Upper lobe of left lung (tissue), 6 donors: ENCODE data around the gene CLASP1. TPM values are rescaled to one million over a fixed set of nuclear protein-coding genes. Genes with fewer than 3 reads are reported as not detected.

Experiments used
- ATAC-seq, 2 donors: fragments of 200-7000 bp; cut with Tn5 transposase; one replicate each; pipeline ENCODE4 v1.9.1; 2022; ENCODE audit warnings: mild to moderate bottlenecking in 2 of 2, moderate library complexity in 2 of 2; ENCODE audit not compliant: low FRiP score in 2 of 2
- DNase-seq, 2 donors: peaks; one replicate each; pipeline ENCODE4 v3.0.0-alpha.2; 2019 to 2020
- H3K27ac ChIP-seq, 4 donors: fragments of 200-600 bp; sonication (generic); one replicate each; pipeline ENCODE4 v1.5.1; 2016 to 2019
- H3K27me3 ChIP-seq, 4 donors: fragments of 200-600 bp; sonication (generic); one replicate each; pipeline ENCODE4 v1.5.1; 2017 to 2019
- H3K36me3 ChIP-seq, 4 donors: fragments of 200-600 bp; sonication (generic); one replicate each; pipeline ENCODE4 v1.5.1; 2016 to 2019
- H3K4me1 ChIP-seq, 4 donors: fragments of 200-600 bp; sonication (generic); one replicate each; pipeline ENCODE4 v1.5.1; 2018 to 2019
- H3K4me3 ChIP-seq, 4 donors: fragments of 200-600 bp; sonication (generic); one replicate each; pipeline ENCODE4 v1.5.1; 2017 to 2019; ENCODE audit warnings: mild to moderate bottlenecking in 2 of 4, moderate library complexity in 1 of 4
- H3K9me3 ChIP-seq, 4 donors: fragments of 200-600 bp; sonication (generic); one replicate each; pipeline ENCODE4 v1.5.1; 2018 to 2019
- EP300 ChIP-seq, 4 donors: sonication (generic); formaldehyde crosslinking; IDR thresholded peaks; one replicate each; pipeline ENCODE4 v1.5.1; 2017; ENCODE audit warnings: antibody characterized with exemption in 4 of 4, control low read depth in 2 of 4
- POLR2A ChIP-seq, 4 donors: fragments of 450-650 bp; IDR thresholded peaks; one replicate each; pipeline ENCODE4 v1.5.1; 2016 to 2017; ENCODE audit warnings: antibody characterized with exemption in 4 of 4, mild to moderate bottlenecking in 2 of 4
- POLR2AphosphoS5 ChIP-seq, 2 donors: sonication (generic); formaldehyde crosslinking; IDR thresholded peaks; one replicate each; pipeline ENCODE4 v1.5.1; 2017; ENCODE audit warnings: antibody characterized with exemption in 2 of 2
- WGBS, 2 donors: methylation state at CpG; one replicate each; pipeline ENCODE4 v1.1.5; 2017 to 2018; 5-methylcytosine and 5-hydroxymethylcytosine counted together
- total RNA-seq, 6 donors: library from RNA; depleted of rRNA in 4 of 6; stranded (reverse); fragments of >200 nt in 4 of 6; gene quantifications; one replicate each; pipeline versions ENCODE4 v1.1.0 to v1.2.1, GENCODE V29; 2016 to 2021
- TF ChIP-seq, protein P1 (sequence below), 6 experiments: fragments of 450-650 bp in 4 of 6; fragments of 200-600 bp in 2 of 6; sonication (generic) in 2 of 6; IDR thresholded peaks; one replicate each; pipeline ENCODE4 v1.5.1; 2016 to 2019; ENCODE audit warnings: antibody characterized with exemption in 6 of 6
- donor health status: DM: no; HTN: no; CAD: no; lungs with moderate emphysema.
- donor health status: DM: no; HTN: yes; CAD: no; lungs with severe emphysema.

CLASP1 gene
- total RNA-seq, 6 donors from 2014 or later: 36.3 to 95.3 (median 46.8) TPM

DNA sequence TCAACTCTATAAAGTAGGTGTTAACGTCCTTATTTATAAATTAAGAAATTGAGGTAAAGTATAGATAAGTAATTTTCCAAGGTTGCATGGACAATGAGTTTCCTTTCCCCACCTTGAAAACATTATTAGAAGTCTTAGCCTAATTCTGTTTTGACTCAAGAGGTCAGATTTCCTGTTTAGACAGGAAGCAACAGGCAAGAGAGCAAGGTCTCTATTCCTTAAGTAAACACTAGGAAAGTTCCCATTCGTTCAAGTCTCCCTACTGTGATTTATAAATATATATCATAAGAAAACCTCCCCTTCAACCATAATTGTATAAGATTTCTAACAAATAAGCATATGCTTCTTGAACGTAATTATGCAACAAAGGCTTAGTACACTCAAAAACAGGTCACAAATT is 40.3 kb downstream of the CLASP1 start:
- 49 to 60% methylated on average over 3 of the region's 3 CpGs for WGBS, 2 donors

DNA sequence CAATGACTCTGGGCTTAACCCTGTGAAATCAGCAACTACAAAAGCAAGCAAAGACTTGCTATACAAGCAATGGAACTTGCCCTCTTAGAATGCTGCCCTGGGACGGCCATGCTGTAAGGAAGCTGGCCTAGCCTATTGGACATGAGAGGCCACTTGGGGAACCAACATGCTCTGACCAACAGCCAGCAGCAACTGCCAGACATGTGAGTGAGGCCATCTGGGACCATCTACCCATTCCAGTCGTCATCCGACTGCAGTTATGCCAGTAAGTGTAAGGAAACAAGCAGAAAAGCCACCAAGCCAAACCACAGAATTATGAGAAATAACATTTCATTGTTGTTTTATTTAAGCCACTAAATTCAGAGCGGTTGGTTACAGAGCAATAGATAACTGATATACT is 40.9 kb downstream of the CLASP1 start:
- WGBS, 2 donors: 73 to 77% methylated on average over 4 of the region's 4 CpGs
- ATAC-seq: no peak
- Histone ChIP-seq H3K9me3 (peaks cover 0 to 9% (median 2%) of the 10 kb centered on the region in 4 donors), H3K4me3 (no peak overlapping the region), H3K4me1 (peaks cover 14 to 29% (median 23%) of the 10 kb centered on the region in 4 donors), H3K36me3 (peaks cover 0 to 12% (median 7%) of the 10 kb centered on the region in 4 donors), H3K27ac (no peak overlapping the region), H3K27me3 (no peaks in the 10 kb centered on the region)
- DNase-seq: no peak
- TF ChIP-seq, protein P1, sequence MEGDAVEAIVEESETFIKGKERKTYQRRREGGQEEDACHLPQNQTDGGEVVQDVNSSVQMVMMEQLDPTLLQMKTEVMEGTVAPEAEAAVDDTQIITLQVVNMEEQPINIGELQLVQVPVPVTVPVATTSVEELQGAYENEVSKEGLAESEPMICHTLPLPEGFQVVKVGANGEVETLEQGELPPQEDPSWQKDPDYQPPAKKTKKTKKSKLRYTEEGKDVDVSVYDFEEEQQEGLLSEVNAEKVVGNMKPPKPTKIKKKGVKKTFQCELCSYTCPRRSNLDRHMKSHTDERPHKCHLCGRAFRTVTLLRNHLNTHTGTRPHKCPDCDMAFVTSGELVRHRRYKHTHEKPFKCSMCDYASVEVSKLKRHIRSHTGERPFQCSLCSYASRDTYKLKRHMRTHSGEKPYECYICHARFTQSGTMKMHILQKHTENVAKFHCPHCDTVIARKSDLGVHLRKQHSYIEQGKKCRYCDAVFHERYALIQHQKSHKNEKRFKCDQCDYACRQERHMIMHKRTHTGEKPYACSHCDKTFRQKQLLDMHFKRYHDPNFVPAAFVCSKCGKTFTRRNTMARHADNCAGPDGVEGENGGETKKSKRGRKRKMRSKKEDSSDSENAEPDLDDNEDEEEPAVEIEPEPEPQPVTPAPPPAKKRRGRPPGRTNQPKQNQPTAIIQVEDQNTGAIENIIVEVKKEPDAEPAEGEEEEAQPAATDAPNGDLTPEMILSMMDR (IDR thresholded peaks at IDR 0.05): no peak
- no peak for TF ChIP-seq POLR2A (IDR thresholded peaks at IDR 0.05)
- no peak for TF ChIP-seq POLR2AphosphoS5 (IDR thresholded peaks at IDR 0.05)
- no peak for TF ChIP-seq EP300 (IDR thresholded peaks at IDR 0.05)

More for the DNA sequence above, 40.3 kb downstream of the CLASP1 start:
- ATAC-seq: no peak
- H3K36me3 ChIP-seq: peaks cover 0 to 13% (median 8%) of the 10 kb centered on the region in 4 donors
- H3K4me1 ChIP-seq: peaks cover 14 to 35% (median 26%) of the 10 kb centered on the region in 4 donors
- peaks cover 0 to 9% (median 2%) of the 10 kb centered on the region in 4 donors for H3K9me3 ChIP-seq
- no peaks in the 10 kb centered on the region for H3K27me3 ChIP-seq
- H3K27ac ChIP-seq: no peak overlapping the region
- DNase-seq: no peak
- TF ChIP-seq POLR2A (IDR thresholded peaks at IDR 0.05) (no peak), POLR2AphosphoS5 (IDR thresholded peaks at IDR 0.05) (no peak), EP300 (IDR thresholded peaks at IDR 0.05) (no peak)
- TF ChIP-seq, protein P1 (IDR thresholded peaks at IDR 0.05): no peak
- no peak overlapping the region for H3K4me3 ChIP-seq

GRCh38 chr2:121605820-121606733 is 43.2 kb downstream of the CLASP1 start:
- H3K4me1 ChIP-seq: peaks cover 13 to 17% (median 15%) of the 10 kb centered on the region in 4 donors
- H3K4me3 ChIP-seq: no peak overlapping the region
- TF ChIP-seq, protein P1 (IDR thresholded peaks at IDR 0.05): no peak
- no peak for TF ChIP-seq POLR2A (IDR thresholded peaks at IDR 0.05)
- no peak for TF ChIP-seq POLR2AphosphoS5 (IDR thresholded peaks at IDR 0.05)
- no peak for TF ChIP-seq EP300 (IDR thresholded peaks at IDR 0.05)
- 78 to 81% methylated on average over 11 of the region's 11 CpGs for WGBS, 2 donors
- H3K36me3 ChIP-seq: peaks cover 0 to 12% (median 7%) of the 10 kb centered on the region in 4 donors
- peaks cover 0 to 9% (median 0%) of the 10 kb centered on the region in 4 donors for H3K9me3 ChIP-seq
- DNase-seq (no peak), ATAC-seq (no peak)
- no peak overlapping the region for H3K27ac ChIP-seq
- no peaks in the 10 kb centered on the region for H3K27me3 ChIP-seq

- Histone ChIP-seq H3K4me3 (no peak overlapping the region), H3K4me1 (peaks cover 2 to 18% (median 6%) of the 10 kb centered on the region in 4 donors), H3K9me3 (no peaks in the 10 kb centered on the region), H3K27me3 (no peaks in the 10 kb centered on the region), H3K27ac (no peak overlapping the region), H3K36me3 (peaks cover 0 to 12% (median 7%) of the 10 kb centered on the region in 4 donors)
- DNase-seq (no peak), ATAC-seq (no peak)
- TF ChIP-seq POLR2A (IDR thresholded peaks at IDR 0.05) (no peak), POLR2AphosphoS5 (IDR thresholded peaks at IDR 0.05) (no peak), EP300 (IDR thresholded peaks at IDR 0.05) (no peak)
- TF ChIP-seq, protein P1 (IDR thresholded peaks at IDR 0.05): no peak
- WGBS, 2 donors: 85 to 90% methylated on average over 1 of the region's 1 CpG
Measured at GRCh38 chr2:121603185-121603584, 46.1 kb downstream of the CLASP1 start.
